ENCODE data around the gene MS4A6E. TPM values are rescaled to one million over a fixed set of nuclear protein-coding genes. Genes with fewer than 3 reads are reported as not detected.

Gene MS4A6E
- total RNA-seq, 1 experiment from 2014 or later = not detected

DNA sequence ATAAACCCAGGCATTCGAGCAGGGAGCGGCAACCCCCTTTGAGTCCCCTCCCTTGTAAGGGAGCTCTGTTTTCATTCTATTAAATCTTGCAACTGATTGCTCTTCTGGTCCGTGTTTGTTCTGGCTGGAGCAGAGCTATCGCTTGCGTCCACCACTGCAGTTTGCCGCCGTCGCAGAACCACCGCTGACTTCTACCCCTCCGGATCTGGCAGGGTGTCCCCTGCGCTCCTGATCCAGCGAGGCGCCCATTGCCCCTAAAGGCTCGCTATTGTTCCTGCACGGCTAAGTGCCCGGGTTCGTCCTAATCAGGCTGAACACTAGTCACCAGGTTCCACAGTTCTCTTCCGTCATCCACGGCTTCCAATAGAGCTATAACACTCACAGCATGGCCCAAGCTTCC is 40.8 kb downstream of the MS4A6E start:
- no peaks in the 10 kb centered on the region for H3K4me1 ChIP-seq (ENCODE audit: insufficient read depth, low read length, poor library complexity, severe bottlenecking)
- H3K9me3 ChIP-seq (ENCODE audit: low read depth, low read length, poor library complexity, severe bottlenecking) = no peaks in the 10 kb centered on the region
- no peak overlapping the region for H3K27ac ChIP-seq (ENCODE audit: low read depth, low read length, poor library complexity, severe bottlenecking)
- CTCF ChIA-PET = no interaction called here
- POLR2A ChIA-PET (ENCODE audit: low non-redundant PET) = no interaction called here
- no peak for DNase-seq (ENCODE audit: low spot score)
- no peaks in the 10 kb centered on the region for H3K36me3 ChIP-seq (ENCODE audit: insufficient read depth, low read length, poor library complexity, severe bottlenecking)
- peaks cover 38% of the 10 kb centered on the region for H3K27me3 ChIP-seq (replicated peaks; ENCODE audit: insufficient read depth, low read depth, low read length, poor library complexity)
- no peak overlapping the region for H3K4me3 ChIP-seq (ENCODE audit: low read depth, low read length, poor library complexity, severe bottlenecking)
- TF ChIP-seq EZH2 (IDR thresholded peaks at IDR 0.05; ENCODE audit: borderline replicate concordance, low read depth, low read length, poor library complexity, severe bottlenecking) (no peak), CTCF (conservative IDR thresholded peaks at IDR 0.05; ENCODE audit: low read depth, low read length) (no peak)
- intact Hi-C loops (cut with micrococcal nuclease; ENCODE audit: unreplicated experiment) = no loop called here
- no TSS peak for BruUV-seq (replicated peaks)

DNA sequence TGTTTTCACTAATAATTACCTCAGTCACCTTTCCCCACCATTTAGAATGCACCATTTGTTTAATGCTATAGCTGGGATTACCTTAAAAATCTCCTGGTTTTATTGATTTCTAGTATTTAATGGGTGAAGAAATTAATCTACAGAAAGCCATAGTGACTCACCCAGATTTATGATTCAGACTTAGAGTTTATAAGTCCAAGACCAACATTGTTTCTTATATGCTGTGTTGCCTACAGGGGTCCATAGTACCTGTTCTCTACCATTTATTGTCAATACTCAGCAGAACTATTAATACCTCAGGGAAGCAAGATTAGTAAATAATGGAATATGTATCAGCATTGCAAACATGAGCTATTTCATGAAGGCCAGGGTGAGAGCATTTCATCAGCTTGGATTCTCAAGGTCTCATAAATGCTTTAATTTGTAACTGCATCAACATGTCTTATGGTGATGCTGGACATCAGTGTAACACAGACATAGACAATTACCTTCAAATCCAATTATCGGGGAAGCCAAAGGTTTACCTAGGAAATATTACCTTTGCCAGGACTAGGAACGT is 43.3 kb downstream of the MS4A6E start:
- POLR2A ChIA-PET (ENCODE audit: low non-redundant PET) = no interaction called here
- H3K9me3 ChIP-seq (ENCODE audit: low read depth, low read length, poor library complexity, severe bottlenecking) = no peaks in the 10 kb centered on the region
- H3K4me3 ChIP-seq (ENCODE audit: low read depth, low read length, poor library complexity, severe bottlenecking) = no peak overlapping the region
- no peaks in the 10 kb centered on the region for H3K36me3 ChIP-seq (ENCODE audit: insufficient read depth, low read length, poor library complexity, severe bottlenecking)
- DNase-seq (ENCODE audit: low spot score) = no peak
- TF ChIP-seq CTCF (conservative IDR thresholded peaks at IDR 0.05; ENCODE audit: low read depth, low read length) = no peak
- no TSS peak for BruUV-seq (replicated peaks)
- intact Hi-C loops (cut with micrococcal nuclease; ENCODE audit: unreplicated experiment) = no loop called here
- no peaks in the 10 kb centered on the region for H3K4me1 ChIP-seq (ENCODE audit: insufficient read depth, low read length, poor library complexity, severe bottlenecking)
- CTCF ChIA-PET = no interaction called here
- peaks cover 22% of the 10 kb centered on the region for H3K27me3 ChIP-seq (replicated peaks; ENCODE audit: insufficient read depth, low read depth, low read length, poor library complexity)
- no peak overlapping the region for H3K27ac ChIP-seq (ENCODE audit: low read depth, low read length, poor library complexity, severe bottlenecking)

DNA sequence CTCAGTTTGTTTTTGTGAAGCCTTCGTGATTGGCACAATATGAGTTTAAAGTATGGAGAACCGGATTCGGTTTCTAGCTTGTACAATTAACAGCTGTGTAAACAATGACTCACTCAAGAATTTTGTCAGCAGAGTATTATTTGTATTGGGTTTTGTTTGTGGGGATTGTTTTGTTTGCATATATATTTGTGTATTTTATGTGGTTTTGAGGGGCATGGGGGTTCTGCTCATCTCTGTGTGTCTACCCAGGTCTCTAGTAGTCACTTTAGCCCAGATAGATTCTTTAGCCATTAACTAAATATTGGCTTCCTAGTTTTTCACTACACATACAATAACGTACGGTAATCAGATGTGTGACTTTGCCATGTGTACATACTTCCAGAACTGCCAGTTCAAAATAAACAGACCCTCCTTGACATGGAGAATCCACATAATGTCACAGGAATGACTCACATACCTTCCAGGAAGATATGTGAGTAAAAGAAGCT is 43.8 kb downstream of the MS4A6E start:
- intact Hi-C loops (cut with micrococcal nuclease; ENCODE audit: unreplicated experiment) = no loop called here
- H3K4me3 ChIP-seq (ENCODE audit: low read depth, low read length, poor library complexity, severe bottlenecking) = no peak overlapping the region
- no peak for DNase-seq (ENCODE audit: low spot score)
- no peaks in the 10 kb centered on the region for H3K4me1 ChIP-seq (ENCODE audit: insufficient read depth, low read length, poor library complexity, severe bottlenecking)
- POLR2A ChIA-PET (ENCODE audit: low non-redundant PET) = no interaction called here
- H3K9me3 ChIP-seq (ENCODE audit: low read depth, low read length, poor library complexity, severe bottlenecking) = no peaks in the 10 kb centered on the region
- no TSS peak for BruUV-seq (replicated peaks)
- TF ChIP-seq CTCF (conservative IDR thresholded peaks at IDR 0.05; ENCODE audit: low read depth, low read length) (no peak), EZH2 (IDR thresholded peaks at IDR 0.05; ENCODE audit: borderline replicate concordance, low read depth, low read length, poor library complexity, severe bottlenecking) (no peak)
- H3K36me3 ChIP-seq (ENCODE audit: insufficient read depth, low read length, poor library complexity, severe bottlenecking) = no peaks in the 10 kb centered on the region
- H3K27ac ChIP-seq (ENCODE audit: low read depth, low read length, poor library complexity, severe bottlenecking) = no peak overlapping the region
- CTCF ChIA-PET = no interaction called here
- peaks cover 20% of the 10 kb centered on the region for H3K27me3 ChIP-seq (replicated peaks; ENCODE audit: insufficient read depth, low read depth, low read length, poor library complexity)

All from A673 (cell line).